Astrocyte (in vitro differentiated cells and primary cell): ENCODE results near the gene PRRT1.
"Not testable (repeated sequence)": the region's sequence is repeated elsewhere in the genome, so short reads cannot be mapped to it uniquely, and the experiment has no call there.

Source experiments
- CTCF ChIP-seq: IDR thresholded peaks from 2 replicates; pipeline ENCODE4 v1.5.1; 2011; ENCODE audit warnings: low read depth, mild to moderate bottlenecking, inconsistent platforms, low read length, moderate library complexity; ENCODE audit not compliant: insufficient read depth
- EZH2 ChIP-seq: IDR thresholded peaks from 2 replicates; pipeline ENCODE4 v1.6.1; 2012; ENCODE audit warnings: mild to moderate bottlenecking, low read length, inconsistent platforms; ENCODE audit not compliant: insufficient read depth

- TF ChIP-seq CTCF, EZH2: not testable (repeated sequence)
Measured at GRCh38 chr6:32187725-32188380, 36.1 kb upstream of the PRRT1 start.
